Measurements from ENCODE around the gene GRK3. TPM values are rescaled to one million over a fixed set of nuclear protein-coding genes. Genes with fewer than 3 reads are reported as not detected.

GRK3 gene
- total RNA-seq, 1 donor from 2014 or later, result 66.7 TPM

GRCh38 chr22:25627271-25627852, 62.9 kb downstream of the GRK3 start:
- Mint-ChIP-seq H3K4me3 (no peak overlapping the region), H3K4me1 (peaks cover 28% of the 10 kb centered on the region), H3K9me3 (no peaks in the 10 kb centered on the region), H3K27me3 (no peaks in the 10 kb centered on the region), H3K36me3 (ENCODE audit: low read depth) (peaks cover 18% of the 10 kb centered on the region), H3K27ac (no peak overlapping the region)
- CTCF ChIA-PET, result interaction anchor here (1.5 to 2.3 kb wide), 2 partner anchors 16 to 83 kb away, joined by 3 to 16 read pairs; no protein-coding TSS in a partner anchor
- no peak for TF ChIP-seq CTCF (IDR thresholded peaks at IDR 0.05)
- ATAC-seq (ENCODE audit: low read depth), result peak; percentile 40
- intact Hi-C loops (cut with micrococcal nuclease), result loop anchor here (2.0 to 5.0 kb wide), 2 partner anchors 15 to 145 kb away; no protein-coding TSS in a partner anchor
- no peak for DNase-seq
- POLR2A ChIA-PET, result interaction anchor here (0.7 to 1.0 kb wide), 2 partner anchors 9 to 84 kb away, joined by 3 to 6 read pairs; no protein-coding TSS in a partner anchor

- Mint-ChIP-seq H3K4me3 (no peak overlapping the region), H3K36me3 (ENCODE audit: low read depth) (peaks cover 11% of the 10 kb centered on the region), H3K27me3 (no peaks in the 10 kb centered on the region), H3K9me3 (no peaks in the 10 kb centered on the region), H3K27ac (no peak overlapping the region), H3K4me1 (peaks cover 19% of the 10 kb centered on the region)
- DNase-seq (no peak), ATAC-seq (ENCODE audit: low read depth) (no peak)
- intact Hi-C loops (cut with micrococcal nuclease), result loop anchor here (5.0 kb wide), 1 partner anchor 144 kb away; no protein-coding TSS in a partner anchor
- CTCF ChIA-PET, result no interaction called here
- POLR2A ChIA-PET, result no interaction called here
- no peak for TF ChIP-seq CTCF (IDR thresholded peaks at IDR 0.05)
Measured at GRCh38 chr22:25628494-25628893, 64.0 kb downstream of the GRK3 start.

GRCh38 chr22:25629613-25630012, 65.1 kb downstream of the GRK3 start:
- no peak overlapping the region for H3K4me3 Mint-ChIP-seq

GRCh38 chr22:25630447-25630846, 66.0 kb downstream of the GRK3 start:
- TF ChIP-seq CTCF (IDR thresholded peaks at IDR 0.05), result no peak
- Mint-ChIP-seq H3K36me3 (ENCODE audit: low read depth) (no peaks in the 10 kb centered on the region), H3K4me1 (peaks cover 23% of the 10 kb centered on the region), H3K27me3 (no peaks in the 10 kb centered on the region), H3K4me3 (no peak overlapping the region), H3K9me3 (no peaks in the 10 kb centered on the region), H3K27ac (no peak overlapping the region)
- intact Hi-C loops (cut with micrococcal nuclease), result no loop called here
- DNase-seq (no peak), ATAC-seq (ENCODE audit: low read depth) (no peak)
- ChIA-PET POLR2A (no interaction called here), CTCF (no interaction called here)

More at GRCh38 chr22:25629613-25630012, 65.1 kb downstream of the GRK3 start:
- Mint-ChIP-seq H3K9me3 (no peaks in the 10 kb centered on the region), H3K4me1 (peaks cover 18% of the 10 kb centered on the region), H3K27ac (no peak overlapping the region), H3K36me3 (ENCODE audit: low read depth) (peaks cover under 1% of the 10 kb centered on the region), H3K27me3 (no peaks in the 10 kb centered on the region)
- intact Hi-C loops (cut with micrococcal nuclease), result loop anchor here (5.0 kb wide), 1 partner anchor 143 kb away; no protein-coding TSS in a partner anchor
- ATAC-seq (ENCODE audit: low read depth) (no peak), DNase-seq (no peak)
- ChIA-PET POLR2A (no interaction called here), CTCF (interaction anchor here (0.7 kb wide), 1 partner anchor 19 kb away, joined by 3 read pairs; no protein-coding TSS in a partner anchor)
- no peak for TF ChIP-seq CTCF (IDR thresholded peaks at IDR 0.05)

GRCh38 chr22:25636323-25636722, 71.8 kb downstream of the GRK3 start:
- Mint-ChIP-seq H3K27me3 (no peaks in the 10 kb centered on the region), H3K36me3 (ENCODE audit: low read depth) (peaks cover 27% of the 10 kb centered on the region), H3K27ac (peak overlapping the region; percentile 19), H3K4me3 (no peak overlapping the region), H3K4me1 (peaks cover 30% of the 10 kb centered on the region), H3K9me3 (no peaks in the 10 kb centered on the region)
- ChIA-PET POLR2A (interaction anchor here (0.6 kb wide), 1 partner anchor 73 kb away, joined by 5 read pairs; no protein-coding TSS in a partner anchor), CTCF (interaction anchor here (1.4 kb wide), 2 partner anchors 16 to 93 kb away, joined by 3 to 5 read pairs; no protein-coding TSS in a partner anchor)
- DNase-seq (no peak), ATAC-seq (ENCODE audit: low read depth) (no peak)
- intact Hi-C loops (cut with micrococcal nuclease), result no loop called here
- no peak for TF ChIP-seq CTCF (IDR thresholded peaks at IDR 0.05)
